ENCODE measurements around the gene KREMEN1.

KREMEN1 gene

GRCh38 chr22:29049655-29050263 is 23.1 kb upstream of the KREMEN1 start:
- no peak for FAIRE-seq

- no peak for FAIRE-seq
These were observed 22.4 kb upstream of the KREMEN1 start for GRCh38 chr22:29050457-29050856.

- no peak for FAIRE-seq
These were observed 19.7 kb upstream of the KREMEN1 start for GRCh38 chr22:29053048-29053702.

GRCh38 chr22:29054251-29054767 is 18.5 kb upstream of the KREMEN1 start:
- no peak for FAIRE-seq

- no peak for FAIRE-seq
These were observed 17.5 kb upstream of the KREMEN1 start for GRCh38 chr22:29055192-29055830.

- no peak for FAIRE-seq
These were observed 16.4 kb upstream of the KREMEN1 start for GRCh38 chr22:29056472-29056871.

- FAIRE-seq, result no peak
These were observed 12.5 kb upstream of the KREMEN1 start for GRCh38 chr22:29060251-29060869.

GRCh38 chr22:29060931-29061330 is 11.9 kb upstream of the KREMEN1 start:
- FAIRE-seq, result no peak

GRCh38 chr22:29061773-29062172 is 11.1 kb upstream of the KREMEN1 start, which contains the start of gene C22orf31:
Gene C22orf31, minus strand, starts transcription at chr22:29061831. Its CDS starts 39 bp downstream, at chr22:29061792.
- FAIRE-seq, result no peak

GRCh38 chr22:29062286-29062821 is 10.5 kb upstream of the KREMEN1 start:
- FAIRE-seq, result no peak

- FAIRE-seq, result no peak
These were observed 7.2 kb upstream of the KREMEN1 start for GRCh38 chr22:29065468-29066190.

GRCh38 chr22:29069463-29069862 is 3.4 kb upstream of the KREMEN1 start:
- FAIRE-seq, result no peak

- FAIRE-seq, result no peak
These were observed 2.3 kb upstream of the KREMEN1 start for GRCh38 chr22:29070490-29070889.

- no peak for FAIRE-seq
These were observed 1.4 kb upstream of the KREMEN1 start for GRCh38 chr22:29071261-29072045.

GRCh38 chr22:29072193-29072978 is 449 bp upstream of the KREMEN1 start:
- FAIRE-seq, result no peak

- FAIRE-seq, result no peak
These were observed 912 bp downstream of the KREMEN1 start for GRCh38 chr22:29073618-29074275.

GRCh38 chr22:29074276-29074772 is 1.5 kb downstream of the KREMEN1 start:
- FAIRE-seq, result no peak

GRCh38 chr22:29078036-29078868 is 5.4 kb downstream of the KREMEN1 start:
- no peak for FAIRE-seq

- FAIRE-seq, result no peak
These were observed 6.0 kb downstream of the KREMEN1 start for GRCh38 chr22:29078869-29079207.
